Stimulated activated CD8-positive, alpha-beta memory T cell treated with anti-CD3 and anti-CD28 coated beads, Interleukin-2, amount 100 ng/mL, for 48 hours (primary cell): ENCODE data around the gene ZNF236.
"Not testable (repeated sequence)": the region's sequence is repeated elsewhere in the genome, so short reads cannot be mapped to it uniquely, and the experiment has no call there.

Source experiments
- DNase-seq, 2 donors: peaks; one replicate each; pipeline ENCODE4 v3.0.0-alpha.2; 2020; ENCODE audit warnings: low read depth in 2 of 2

The ZNF236 gene

DNA sequence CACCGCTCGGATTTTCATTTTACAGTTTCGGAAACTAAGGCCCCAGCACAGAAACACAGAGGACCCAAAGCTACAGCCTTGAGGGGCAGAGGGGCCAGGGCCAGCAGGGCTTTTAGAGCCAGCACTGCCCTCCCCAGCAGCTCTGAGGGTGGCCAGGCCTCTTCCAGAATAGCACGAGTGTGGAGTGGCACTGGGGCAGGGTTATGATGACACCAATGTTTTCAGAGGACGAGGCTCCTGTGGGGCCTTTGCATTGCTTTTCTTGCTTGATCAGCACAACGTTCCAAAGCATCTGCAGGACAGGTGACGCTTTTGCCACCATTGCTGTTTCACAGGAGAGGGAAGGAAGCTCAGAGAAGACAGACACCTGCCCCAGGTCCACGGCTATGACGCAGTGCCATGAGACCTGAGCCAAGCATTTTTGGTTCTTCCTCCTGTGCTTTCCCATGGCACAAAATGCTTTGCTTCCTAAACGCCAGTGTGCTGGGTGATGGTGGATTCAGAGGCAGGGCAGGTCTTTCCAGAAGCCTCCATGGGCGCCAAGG, 183.4 kb downstream of the ZNF236 start:
- DNase-seq, result no peak

- no peak for DNase-seq
Measured at GRCh38 chr18:77006305-77007175, 184.2 kb downstream of the ZNF236 start.

DNA sequence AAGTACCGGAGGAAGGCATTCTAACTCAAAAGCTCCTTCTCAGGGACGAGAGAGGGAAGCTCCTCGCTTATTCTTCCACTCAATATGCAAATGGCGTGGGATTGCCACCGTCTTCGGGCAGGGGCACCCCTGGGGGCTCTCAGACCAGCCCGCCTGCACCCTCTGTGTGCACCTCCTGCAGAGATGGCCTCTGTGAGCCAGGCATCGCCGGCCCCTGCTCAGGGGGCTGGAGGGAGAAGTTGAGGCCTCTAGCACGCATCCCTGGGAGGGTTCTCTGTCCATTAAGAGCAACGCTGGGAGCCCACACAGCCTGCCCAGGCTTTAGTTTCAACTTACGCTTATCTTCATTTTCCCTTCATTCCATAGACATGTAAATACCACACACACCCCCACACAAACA, 184.9 kb downstream of the ZNF236 start:
- no peak for DNase-seq

- DNase-seq, result no peak
Measured at GRCh38 chr18:77008006-77008405, 185.6 kb downstream of the ZNF236 start.

- no peak for DNase-seq
Measured at GRCh38 chr18:77008576-77009315, 186.4 kb downstream of the ZNF236 start.

DNA sequence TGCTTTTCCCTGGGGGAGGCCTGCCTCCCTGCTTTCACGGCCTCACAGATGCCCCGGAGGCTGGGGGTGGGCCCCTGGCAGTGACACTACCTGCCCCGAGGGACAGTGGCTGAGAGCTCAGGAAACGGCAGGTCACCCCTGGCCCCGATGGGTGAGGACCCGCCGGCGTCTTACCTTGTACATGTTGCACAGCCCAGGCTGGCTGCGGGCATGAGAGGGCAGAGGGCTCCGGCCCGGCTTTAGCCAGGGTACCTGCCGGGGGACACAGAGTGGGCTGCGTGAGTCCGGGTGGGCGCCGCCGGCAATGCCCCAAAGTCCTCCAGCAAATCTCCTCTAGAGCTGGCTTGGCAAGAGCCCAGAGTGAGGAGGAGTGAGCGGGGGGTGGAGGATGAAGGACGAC, 187.3 kb downstream of the ZNF236 start:
- DNase-seq, result no peak

- no peak for DNase-seq
Measured at GRCh38 chr18:77012120-77012519, 189.8 kb downstream of the ZNF236 start.

DNA sequence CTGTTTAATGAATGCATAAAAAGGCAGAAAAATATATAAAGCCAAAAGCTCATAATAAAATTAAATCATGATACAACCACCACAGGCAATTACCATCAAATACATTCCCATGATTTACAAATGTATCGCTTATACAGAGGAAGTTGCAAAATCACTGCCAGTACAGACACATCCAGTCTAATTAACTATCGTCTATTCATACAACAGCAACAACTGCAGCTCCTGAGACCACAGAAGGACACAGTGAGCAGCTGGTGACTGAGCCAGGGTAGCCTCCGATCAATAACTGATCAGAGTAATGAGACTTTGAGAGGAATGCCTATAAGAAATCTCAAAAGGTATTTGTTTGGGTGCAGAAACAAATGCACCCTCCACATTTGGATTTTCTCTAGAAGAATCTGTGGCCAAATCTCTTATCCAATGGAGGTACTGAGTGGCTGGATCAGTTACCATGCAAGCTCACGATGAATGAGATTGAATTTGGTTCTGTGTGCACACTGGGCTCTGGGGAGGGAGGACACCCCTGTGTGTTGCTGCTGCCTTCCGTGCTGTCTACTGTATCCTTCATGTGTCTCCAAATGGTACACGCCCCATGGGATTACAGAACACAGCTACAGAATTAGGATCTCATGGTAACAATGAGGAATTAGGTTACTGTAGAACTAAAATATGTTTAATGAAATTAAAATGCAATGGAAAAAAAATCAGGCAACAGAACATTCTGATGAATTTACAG, 190.6 kb downstream of the ZNF236 start:
- DNase-seq, result no peak

DNA sequence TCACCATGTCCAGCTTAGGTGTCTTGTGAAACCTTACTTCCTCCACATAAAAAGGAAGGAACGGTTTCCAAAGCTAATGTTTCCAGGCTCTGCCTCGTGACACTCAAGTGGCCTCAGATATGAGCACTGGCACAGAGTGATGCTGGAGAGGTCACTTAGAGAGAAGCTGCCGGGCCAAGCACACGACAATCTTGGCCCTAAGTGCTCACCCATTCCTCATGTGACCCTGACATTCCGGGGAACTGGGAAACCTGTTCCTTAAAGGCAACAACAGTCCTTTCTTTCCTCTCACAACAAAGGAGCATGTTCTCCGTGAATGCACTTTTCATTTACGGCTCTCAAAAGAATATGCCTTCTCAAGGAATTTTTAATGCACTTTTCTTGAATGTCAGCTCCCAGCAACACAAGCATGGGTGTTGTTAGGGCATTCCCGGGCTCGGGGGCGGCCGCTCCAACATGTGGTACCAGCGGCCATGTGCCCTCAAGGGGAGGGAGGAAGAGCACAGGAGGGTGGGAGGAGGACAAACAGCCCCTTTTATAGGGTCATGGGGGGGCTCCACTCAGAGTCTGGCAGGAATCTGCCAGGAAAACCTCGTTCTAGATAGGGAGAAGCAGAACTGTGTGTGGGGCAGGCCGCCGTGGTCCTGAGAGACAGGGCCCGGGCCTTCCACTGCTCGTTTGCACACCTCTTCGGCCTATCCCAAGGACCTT, 191.6 kb downstream of the ZNF236 start:
- no peak for DNase-seq

- DNase-seq, result no peak
Measured at GRCh38 chr18:77014538-77014937, 192.2 kb downstream of the ZNF236 start.

- DNase-seq, result no peak
Measured at GRCh38 chr18:77015169-77015568, 192.8 kb downstream of the ZNF236 start.

- no peak for DNase-seq
Measured at GRCh38 chr18:77015771-77016710, 193.7 kb downstream of the ZNF236 start.

GRCh38 chr18:77016936-77017335, 194.6 kb downstream of the ZNF236 start:
- DNase-seq, result no peak

- DNase-seq, result no peak
Measured at GRCh38 chr18:77017355-77017754, 195.0 kb downstream of the ZNF236 start.

DNA sequence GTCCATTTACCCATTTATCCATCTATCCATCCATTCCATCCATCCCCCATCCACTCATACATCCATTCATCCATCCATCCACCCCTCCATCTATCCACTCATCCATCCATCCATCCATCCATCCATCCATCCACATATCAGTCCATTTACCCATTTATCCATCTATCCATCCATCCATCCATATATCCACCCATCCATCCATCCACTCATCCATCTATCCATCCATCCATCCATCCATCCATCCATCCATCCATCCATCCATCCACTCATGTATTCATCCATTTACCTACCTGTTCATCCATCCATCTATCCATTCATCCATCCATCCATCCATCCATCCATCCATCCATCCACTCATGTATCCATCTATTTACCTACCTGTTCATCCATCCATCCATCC, 196.3 kb downstream of the ZNF236 start:
- DNase-seq, result not testable (repeated sequence)

DNA sequence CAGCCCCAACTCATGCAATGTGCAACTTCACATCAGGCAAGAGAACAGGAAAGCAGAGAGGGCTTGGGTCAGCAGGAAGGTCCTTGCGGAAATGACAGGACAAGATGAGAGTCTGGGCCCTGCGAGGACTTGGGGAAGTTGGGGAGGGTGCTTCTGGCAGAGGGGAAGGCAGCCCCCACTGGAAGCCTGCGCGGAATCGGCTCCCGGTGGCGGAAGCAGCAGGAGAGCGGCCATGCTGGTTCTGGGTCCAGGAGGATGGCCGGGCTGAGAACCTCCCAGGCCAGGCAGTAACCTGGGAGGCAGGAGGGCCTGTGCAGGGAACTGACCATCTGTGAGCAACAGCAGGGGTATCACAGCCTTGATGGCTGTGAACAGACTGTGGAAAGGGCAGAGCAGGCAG, 197.3 kb downstream of the ZNF236 start:
- no peak for DNase-seq
